Measurements from ENCODE around the gene INTS3. TPM values are rescaled to one million over a fixed set of nuclear protein-coding genes. Genes with fewer than 3 reads are reported as not detected.
A peak's percentile ranks its signal among the peaks of the same experiment; 100 is the strongest.

INTS3 gene
- total RNA-seq, 1 donor from 2014 or later = 45.1 TPM

DNA sequence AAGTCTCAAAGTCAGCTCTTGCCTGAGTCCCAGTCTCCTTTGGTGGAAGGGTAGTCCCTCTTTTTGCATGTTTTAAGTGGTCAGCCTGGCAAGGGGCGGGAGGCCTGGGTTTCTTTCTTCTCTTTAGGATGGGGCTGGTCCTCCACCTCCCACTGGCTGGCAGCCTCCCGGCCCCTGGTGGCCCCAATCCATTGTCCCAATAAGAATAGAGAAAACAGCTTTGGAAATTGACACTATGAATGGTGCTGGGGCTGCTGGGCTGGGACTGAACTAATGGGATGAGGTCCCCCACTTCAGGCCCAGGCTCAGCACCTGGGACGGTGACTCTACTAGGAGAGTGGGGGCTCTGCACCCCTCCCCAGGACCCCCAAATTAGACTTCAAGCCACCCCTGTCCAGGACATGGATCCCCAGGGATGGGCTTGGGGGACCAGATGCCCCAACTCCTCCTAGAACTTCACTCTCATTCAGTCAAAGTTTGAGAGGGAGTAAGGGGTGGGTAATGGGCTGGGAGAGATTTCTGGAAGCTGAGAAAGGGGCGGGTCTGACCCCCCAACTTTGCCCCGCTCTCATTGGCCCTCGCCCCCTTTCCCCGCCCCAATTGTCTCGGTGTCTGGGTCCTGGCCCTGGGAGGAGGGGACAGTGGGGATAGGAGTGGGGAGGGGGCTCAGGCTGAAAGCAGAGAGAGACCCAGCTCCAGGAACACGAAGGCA, 65.6 kb downstream of the INTS3 start:
- peaks cover 33% of the 10 kb centered on the region for H3K4me1 ChIP-seq
- H3K79me2 ChIP-seq (ENCODE audit: low read depth) = no peaks in the 10 kb centered on the region
- H4K20me1 ChIP-seq (ENCODE audit: low read depth) = peaks cover 41% of the 10 kb centered on the region
- H3K27me3 ChIP-seq = no peaks in the 10 kb centered on the region
- H3K4me3 Mint-ChIP-seq = peak overlapping the region; percentile 73
- H3K27ac Mint-ChIP-seq = peak overlapping the region; percentile 96
- H3K9ac ChIP-seq = no peak overlapping the region
- no peak overlapping the region for H3K4me3 ChIP-seq
- no peaks in the 10 kb centered on the region for H3K9me3 Mint-ChIP-seq
- H3K4me2 ChIP-seq = peak overlapping the region; percentile 76
- H3K27ac ChIP-seq = no peak overlapping the region
- no peaks in the 10 kb centered on the region for H3K36me3 ChIP-seq
- H2AFZ ChIP-seq (replicated peaks) = no peak overlapping the region
- H3K36me3 Mint-ChIP-seq = peaks cover 6% of the 10 kb centered on the region
- peaks cover 54% of the 10 kb centered on the region for H3K4me1 Mint-ChIP-seq
- H3K9me3 ChIP-seq (ENCODE audit: low read depth) = no peaks in the 10 kb centered on the region
- TF ChIP-seq, protein P1, sequence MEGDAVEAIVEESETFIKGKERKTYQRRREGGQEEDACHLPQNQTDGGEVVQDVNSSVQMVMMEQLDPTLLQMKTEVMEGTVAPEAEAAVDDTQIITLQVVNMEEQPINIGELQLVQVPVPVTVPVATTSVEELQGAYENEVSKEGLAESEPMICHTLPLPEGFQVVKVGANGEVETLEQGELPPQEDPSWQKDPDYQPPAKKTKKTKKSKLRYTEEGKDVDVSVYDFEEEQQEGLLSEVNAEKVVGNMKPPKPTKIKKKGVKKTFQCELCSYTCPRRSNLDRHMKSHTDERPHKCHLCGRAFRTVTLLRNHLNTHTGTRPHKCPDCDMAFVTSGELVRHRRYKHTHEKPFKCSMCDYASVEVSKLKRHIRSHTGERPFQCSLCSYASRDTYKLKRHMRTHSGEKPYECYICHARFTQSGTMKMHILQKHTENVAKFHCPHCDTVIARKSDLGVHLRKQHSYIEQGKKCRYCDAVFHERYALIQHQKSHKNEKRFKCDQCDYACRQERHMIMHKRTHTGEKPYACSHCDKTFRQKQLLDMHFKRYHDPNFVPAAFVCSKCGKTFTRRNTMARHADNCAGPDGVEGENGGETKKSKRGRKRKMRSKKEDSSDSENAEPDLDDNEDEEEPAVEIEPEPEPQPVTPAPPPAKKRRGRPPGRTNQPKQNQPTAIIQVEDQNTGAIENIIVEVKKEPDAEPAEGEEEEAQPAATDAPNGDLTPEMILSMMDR (IDR thresholded peaks at IDR 0.05) = no peak
- TF ChIP-seq EZH2 (IDR thresholded peaks at IDR 0.05) (no peak), EZH2phosphoT487 (IDR thresholded peaks at IDR 0.05) (peak; percentile 63)
- peak; percentile 82 for DNase-seq (ENCODE audit: low spot score)
- peaks cover 25% of the 10 kb centered on the region for H3F3A ChIP-seq (ENCODE audit: low read depth)
- peaks cover 6% of the 10 kb centered on the region for H3K27me3 Mint-ChIP-seq (ENCODE audit: insufficient read depth, low read depth)

DNA sequence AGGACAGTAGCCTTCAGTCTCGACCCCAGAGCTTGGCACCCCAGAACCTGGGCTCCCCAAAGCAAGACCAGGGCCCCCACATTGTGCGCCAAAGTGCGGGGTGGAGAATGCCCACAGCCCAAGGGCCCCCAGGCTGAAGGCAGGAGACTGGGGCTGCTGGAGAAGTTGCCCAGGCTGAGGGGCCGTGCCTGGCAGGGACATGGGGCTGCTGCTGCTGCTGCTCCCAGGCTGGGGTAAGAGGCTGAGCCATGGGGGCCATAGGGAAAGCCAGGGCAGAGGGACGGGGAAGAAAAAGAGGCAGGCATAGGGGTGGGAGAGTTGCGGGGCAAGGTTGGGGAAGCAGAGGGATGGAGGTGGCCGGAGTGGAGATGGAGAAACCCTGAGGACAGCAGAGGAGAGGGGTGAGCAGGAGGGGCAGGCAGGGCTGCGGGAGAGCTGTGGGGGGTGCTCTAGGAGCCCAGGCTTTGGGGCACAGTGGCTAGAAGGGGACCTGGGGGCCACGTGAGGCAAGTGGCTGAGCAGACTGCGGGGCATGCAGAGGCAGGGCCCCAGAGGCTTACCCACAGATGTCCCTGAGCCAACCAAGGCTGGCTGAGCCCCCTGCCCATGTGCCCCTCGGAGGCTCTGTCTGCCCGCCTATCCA, 66.2 kb downstream of the INTS3 start:
- peak overlapping the region; percentile 3 for H3K4me3 ChIP-seq

DNA sequence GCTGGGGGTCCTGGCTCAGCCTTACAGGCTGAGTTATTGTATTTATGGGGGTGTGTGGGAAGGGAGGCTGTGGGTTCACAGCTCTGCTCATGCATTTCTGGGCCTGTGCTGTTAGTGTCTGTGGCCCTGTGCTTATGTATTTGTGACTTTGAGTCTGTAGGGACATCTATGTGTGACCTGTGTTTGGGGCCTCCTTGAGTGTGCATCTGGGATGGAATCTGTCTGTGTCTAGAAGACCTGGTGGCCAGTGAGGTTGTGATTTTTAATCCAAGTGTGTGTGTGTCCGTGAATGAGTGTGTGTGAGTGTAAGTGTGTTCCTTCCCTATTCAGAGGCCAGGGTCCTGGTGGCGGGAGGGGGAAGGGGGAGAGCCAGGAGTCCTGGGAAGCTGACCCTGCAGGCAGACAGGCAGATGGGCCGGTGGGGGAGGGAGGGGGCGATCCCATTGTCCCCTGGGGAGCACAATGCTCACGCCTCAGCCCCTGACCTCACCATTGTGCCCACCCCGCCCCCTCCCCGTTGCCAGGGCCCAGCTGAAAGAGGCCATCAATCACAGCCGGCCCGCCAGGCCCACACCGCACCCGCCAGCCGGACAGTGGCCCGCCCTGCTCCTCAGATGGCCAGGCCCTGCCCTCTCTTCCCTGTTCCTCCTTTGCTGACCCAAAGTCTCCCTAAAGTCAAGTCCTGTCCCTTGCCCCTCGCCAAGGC, 66.9 kb downstream of the INTS3 start:
- H3F3A ChIP-seq (ENCODE audit: low read depth) = peaks cover 30% of the 10 kb centered on the region
- peaks cover 33% of the 10 kb centered on the region for H3K4me1 ChIP-seq
- H3K27me3 ChIP-seq = no peaks in the 10 kb centered on the region
- H3K36me3 ChIP-seq = no peaks in the 10 kb centered on the region
- peak; percentile 90 for DNase-seq (ENCODE audit: low spot score)
- peak overlapping the region; percentile 32 for H3K4me3 ChIP-seq
- H3K9me3 ChIP-seq (ENCODE audit: low read depth) = no peaks in the 10 kb centered on the region
- Mint-ChIP-seq H3K36me3 (peaks cover 6% of the 10 kb centered on the region), H3K27me3 (ENCODE audit: insufficient read depth, low read depth) (peaks cover 6% of the 10 kb centered on the region), H3K9me3 (no peaks in the 10 kb centered on the region), H3K27ac (peak overlapping the region; percentile 99), H3K4me1 (peaks cover 54% of the 10 kb centered on the region), H3K4me3 (peak overlapping the region; percentile 76)
- H3K9ac ChIP-seq = no peak overlapping the region
- H3K4me2 ChIP-seq = peak overlapping the region; percentile 76
- no peak overlapping the region for H3K27ac ChIP-seq
- TF ChIP-seq, protein P1 (IDR thresholded peaks at IDR 0.05) = no peak
- TF ChIP-seq EZH2phosphoT487 (IDR thresholded peaks at IDR 0.05) (no peak), EZH2 (IDR thresholded peaks at IDR 0.05) (no peak)
- no peak overlapping the region for H2AFZ ChIP-seq (replicated peaks)
- H3K79me2 ChIP-seq (ENCODE audit: low read depth) = no peaks in the 10 kb centered on the region
- peaks cover 41% of the 10 kb centered on the region for H4K20me1 ChIP-seq (ENCODE audit: low read depth)

More for the DNA sequence above, 66.2 kb downstream of the INTS3 start:
- no peaks in the 10 kb centered on the region for H3K9me3 Mint-ChIP-seq
- Histone ChIP-seq H3K9ac (no peak overlapping the region), H3K4me2 (peak overlapping the region; percentile 76), H3F3A (ENCODE audit: low read depth) (peaks cover 30% of the 10 kb centered on the region), H2AFZ (replicated peaks) (no peak overlapping the region), H4K20me1 (ENCODE audit: low read depth) (peaks cover 41% of the 10 kb centered on the region), H3K9me3 (ENCODE audit: low read depth) (no peaks in the 10 kb centered on the region), H3K36me3 (no peaks in the 10 kb centered on the region), H3K27ac (no peak overlapping the region), H3K79me2 (ENCODE audit: low read depth) (no peaks in the 10 kb centered on the region), H3K27me3 (no peaks in the 10 kb centered on the region), H3K4me1 (peaks cover 33% of the 10 kb centered on the region)
- peaks cover 6% of the 10 kb centered on the region for H3K27me3 Mint-ChIP-seq (ENCODE audit: insufficient read depth, low read depth)
- H3K4me3 Mint-ChIP-seq = peak overlapping the region; percentile 73
- peaks cover 6% of the 10 kb centered on the region for H3K36me3 Mint-ChIP-seq
- no peak for DNase-seq (ENCODE audit: low spot score)
- peak overlapping the region; percentile 99 for H3K27ac Mint-ChIP-seq
- TF ChIP-seq, protein P1 (IDR thresholded peaks at IDR 0.05) = no peak
- TF ChIP-seq EZH2 (IDR thresholded peaks at IDR 0.05) = no peak
- no peak for TF ChIP-seq EZH2phosphoT487 (IDR thresholded peaks at IDR 0.05)
- peaks cover 54% of the 10 kb centered on the region for H3K4me1 Mint-ChIP-seq

Measured in neural progenitor cell (in vitro differentiated cells).